Endothelial cell of umbilical vein (primary cell): Measurements from ENCODE around the gene NUDT8. TPM values are rescaled to one million over a fixed set of nuclear protein-coding genes. Genes with fewer than 3 reads are reported as not detected.

ENCODE experiments used
- BruUV-seq: library from RNA; stranded (reverse); fragments of 400-500 nt; replicated peaks from 2 replicates; lab custom pipeline; 2021; lab: Mats Ljungman, UMichigan
- CTCF ChIA-PET: fragments of 300-600, 350-600 bp; sonication (Branson Sonifier 250); formaldehyde crosslinking; loops from one replicate; lab custom pipeline; 2021; ENCODE audit warnings: antibody characterized with exemption, inconsistent platforms; lab: Charles Lee
- POLR2A ChIA-PET: fragments of 300-600, 350-600 bp; sonication (Branson Sonifier 250); formaldehyde crosslinking; loops from one replicate; lab custom pipeline; 2021; ENCODE audit warnings: antibody characterized with exemption, inconsistent platforms; lab: Charles Lee
- DNase-seq: peaks from one replicate; pipeline ENCODE4 v3.0.0-alpha.2; 2011; ENCODE audit warnings: low read depth, low spot score
- FAIRE-seq: peaks from 2 replicates; lab custom pipeline; 2011; peaks lifted over from hg19 to GRCh38; lab: Jason Lieb, UNC
- H2AFZ ChIP-seq: 2 replicates; pipeline ENCODE4 v1.6.0; 2012; ENCODE audit warnings: low read depth, low read length, control low read depth, inconsistent platforms
- H3K27ac ChIP-seq: 2 replicates; pipeline ENCODE4 v1.5.1; 2011; ENCODE audit warnings: low read depth, mild to moderate bottlenecking, control low read depth, low read length, moderate library complexity; ENCODE audit not compliant: insufficient read depth
- H3K27me3 ChIP-seq, 2 experiments: 2 replicates each; pipeline versions ENCODE4 v1.6.0 to v1.6.1; 2011; ENCODE audit warnings: low read length in 2 of 2, mixed read lengths in 1 of 2; ENCODE audit not compliant: control insufficient read depth in 2 of 2, insufficient read depth in 2 of 2
- H3K36me3 ChIP-seq, 2 experiments: 2 replicates in 1 of 2; 3 replicates in 1 of 2; pipeline ENCODE4 v1.5.1; 2011; ENCODE audit warnings: low read length in 2 of 2, mild to moderate bottlenecking in 1 of 2, moderate library complexity in 1 of 2; ENCODE audit not compliant: control insufficient read depth in 2 of 2, insufficient read depth in 2 of 2; ENCODE audit errors: extremely low read depth in 1 of 2
- H3K4me1 ChIP-seq: 3 replicates; pipeline ENCODE4 v1.5.1; 2011; ENCODE audit warnings: mild to moderate bottlenecking, low read length; ENCODE audit not compliant: control insufficient read depth, insufficient read depth; ENCODE audit errors: extremely low read depth
- H3K4me2 ChIP-seq: 2 replicates; pipeline ENCODE4 v1.6.1; 2011; ENCODE audit warnings: low read length, control low read depth, mixed read lengths; ENCODE audit not compliant: insufficient read depth
- H3K4me3 ChIP-seq, 3 experiments: fragments of 200-600 bp in 1 of 3; sonication (generic), shearing (Covaris generic) in 1 of 3; replicated peaks in 1 of 3; 2 replicates each; pipeline ENCODE4 v1.5.1; 2011 to 2016; ENCODE audit warnings: control low read depth in 3 of 3, low read length in 3 of 3, mild to moderate bottlenecking in 2 of 3, inconsistent platforms in 1 of 3, low read depth in 1 of 3, moderate library complexity in 1 of 3; ENCODE audit not compliant: insufficient read depth in 1 of 3
- H3K79me2 ChIP-seq: 2 replicates; pipeline ENCODE4 v1.6.0; 2012; ENCODE audit warnings: low read length, inconsistent platforms; ENCODE audit not compliant: control insufficient read depth, insufficient read depth
- H3K9ac ChIP-seq: replicated peaks from 2 replicates; pipeline ENCODE3; 2011; ENCODE audit warnings: low read length, control low read depth; ENCODE audit not compliant: insufficient read depth; ENCODE audit errors: extremely low read depth
- H3K9me1 ChIP-seq: replicated peaks from 3 replicates; pipeline ENCODE4 v1.6.0; 2011; ENCODE audit warnings: mild to moderate bottlenecking, low read length; ENCODE audit not compliant: control insufficient read depth, insufficient read depth; ENCODE audit errors: extremely low read depth
- H3K9me3 ChIP-seq: replicated peaks from 2 replicates; pipeline ENCODE4 v1.5.1; 2012; ENCODE audit warnings: low read length, inconsistent platforms; ENCODE audit not compliant: control insufficient read depth, insufficient read depth
- H4K20me1 ChIP-seq: replicated peaks from 2 replicates; pipeline ENCODE3; 2011; ENCODE audit warnings: mild to moderate bottlenecking, low read length; ENCODE audit not compliant: control insufficient read depth, insufficient read depth; ENCODE audit errors: extremely low read depth
- EZH2 ChIP-seq: IDR thresholded peaks from 2 replicates; pipeline ENCODE4 v1.6.1; 2012; ENCODE audit warnings: borderline replicate concordance, low read depth, mild to moderate bottlenecking, moderate library complexity, low read length, inconsistent platforms; ENCODE audit not compliant: severe bottlenecking
- FOS ChIP-seq: IDR thresholded peaks from 2 replicates; pipeline ENCODE4 v1.6.1; 2011; ENCODE audit warnings: mild to moderate bottlenecking, low read length, moderate library complexity, borderline replicate concordance; ENCODE audit not compliant: insufficient read depth
- GATA2 ChIP-seq: IDR thresholded peaks from 2 replicates; pipeline ENCODE4 v1.7.0; 2011; ENCODE audit warnings: low read depth, mild to moderate bottlenecking, moderate library complexity, mixed read lengths, low read length; ENCODE audit not compliant: insufficient read length, insufficient read depth
- JUN ChIP-seq: IDR thresholded peaks from 2 replicates; pipeline ENCODE4 v1.6.1; 2011; ENCODE audit warnings: borderline replicate concordance, low read depth; ENCODE audit not compliant: insufficient read length, insufficient read depth
- MAX ChIP-seq: IDR thresholded peaks from 2 replicates; pipeline ENCODE4 v1.6.1; 2011; ENCODE audit not compliant: insufficient read depth, insufficient read length
- MYC ChIP-seq: IDR thresholded peaks from one replicate; pipeline ENCODE4 v1.6.1; 2011; ENCODE audit warnings: mild to moderate bottlenecking, low read depth, low read length
- POLR2A ChIP-seq: IDR thresholded peaks from 2 replicates; pipeline ENCODE4 v1.6.1; 2012; ENCODE audit warnings: low read depth, mild to moderate bottlenecking, control low read depth, low read length
- POLR2AphosphoS5 ChIP-seq: IDR thresholded peaks from 2 replicates; pipeline ENCODE4 v1.6.1; 2012; ENCODE audit warnings: low read depth, mild to moderate bottlenecking, control low read depth, low read length, moderate library complexity; ENCODE audit not compliant: insufficient read depth
- dilution Hi-C: fragments of 300-500 bp; cut with MboI; formaldehyde crosslinking; loops from one replicate; pipeline ENCODE4 v1.15.0; 2019; ENCODE audit warnings: low sequenced_read_pairs; ENCODE audit not compliant: extremely low pct_ligation_motif_present
- intact Hi-C: fragments of 100-400 bp; cut with micrococcal nuclease; formaldehyde crosslinking; loops from one replicate; pipeline ENCODE4 v1.10.0; 2022
- polyA plus RNA-seq, 4 experiments: library from polyadenylated mRNA; depleted of rRNA in 3 of 4; stranded (reverse) in 3 of 4; unstranded in 1 of 4; fragments of >200 nt; gene quantifications; 2 replicates each; pipeline versions ENCODE4 v1.2.1 to v1.2.3, GENCODE V29; 2011 to 2012; ENCODE audit warnings: missing spikeins in 1 of 4
- total RNA-seq: library from RNA; stranded (reverse); gene quantifications from 2 replicates; pipeline ENCODE4 v1.2.3, GENCODE V29; 2021
- TF ChIP-seq, protein P1 (sequence below), 2 donors: IDR thresholded peaks; 1 replicate in 1 of 2; 2 replicates in 1 of 2; pipeline ENCODE4 v1.5.1; 2011; ENCODE audit warnings: low read length in 2 of 2, mild to moderate bottlenecking in 2 of 2, moderate library complexity in 2 of 2, control low read depth in 1 of 2, inconsistent platforms in 1 of 2, low read depth in 1 of 2; ENCODE audit not compliant: insufficient read depth in 1 of 2; ENCODE audit errors: extremely low read depth in 1 of 2

Gene NUDT8
- total and polyA plus RNA-seq, 2 donors (not counting 3 experiments of a cell fraction or from before 2014, with no cell fraction given) = 14.1 to 20.4 TPM

- H4K20me1 ChIP-seq = no peaks in the 10 kb centered on the region
- H3K4me1 ChIP-seq = no peaks in the 10 kb centered on the region
- CTCF ChIA-PET = interaction anchor here (1.9 to 2.1 kb wide), 2 partner anchors 14 to 18 kb away, joined by 4 to 9 read pairs; no protein-coding TSS in a partner anchor
- no peaks in the 10 kb centered on the region for H3K36me3 ChIP-seq
- H3K9me3 ChIP-seq = no peaks in the 10 kb centered on the region
- FAIRE-seq (no peak), DNase-seq (no peak)
- no peaks in the 10 kb centered on the region for H3K9me1 ChIP-seq
- dilution Hi-C loops = no loop called here
- no peak overlapping the region for H3K4me3 ChIP-seq
- H2AFZ ChIP-seq = no peak overlapping the region
- H3K27me3 ChIP-seq = peaks cover 0 to 3% of the 10 kb centered on the region in 2 experiments
- no peak overlapping the region for H3K27ac ChIP-seq
- H3K9ac ChIP-seq = no peak overlapping the region
- TF ChIP-seq, protein P1, sequence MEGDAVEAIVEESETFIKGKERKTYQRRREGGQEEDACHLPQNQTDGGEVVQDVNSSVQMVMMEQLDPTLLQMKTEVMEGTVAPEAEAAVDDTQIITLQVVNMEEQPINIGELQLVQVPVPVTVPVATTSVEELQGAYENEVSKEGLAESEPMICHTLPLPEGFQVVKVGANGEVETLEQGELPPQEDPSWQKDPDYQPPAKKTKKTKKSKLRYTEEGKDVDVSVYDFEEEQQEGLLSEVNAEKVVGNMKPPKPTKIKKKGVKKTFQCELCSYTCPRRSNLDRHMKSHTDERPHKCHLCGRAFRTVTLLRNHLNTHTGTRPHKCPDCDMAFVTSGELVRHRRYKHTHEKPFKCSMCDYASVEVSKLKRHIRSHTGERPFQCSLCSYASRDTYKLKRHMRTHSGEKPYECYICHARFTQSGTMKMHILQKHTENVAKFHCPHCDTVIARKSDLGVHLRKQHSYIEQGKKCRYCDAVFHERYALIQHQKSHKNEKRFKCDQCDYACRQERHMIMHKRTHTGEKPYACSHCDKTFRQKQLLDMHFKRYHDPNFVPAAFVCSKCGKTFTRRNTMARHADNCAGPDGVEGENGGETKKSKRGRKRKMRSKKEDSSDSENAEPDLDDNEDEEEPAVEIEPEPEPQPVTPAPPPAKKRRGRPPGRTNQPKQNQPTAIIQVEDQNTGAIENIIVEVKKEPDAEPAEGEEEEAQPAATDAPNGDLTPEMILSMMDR (IDR thresholded peaks at IDR 0.05; ENCODE audit: extremely low read depth in 1 of 2, insufficient read depth in 1 of 2, low read depth in 1 of 2, low read length in 2 of 2) = no peak
- TF ChIP-seq GATA2 (no peak), FOS (no peak), JUN (no peak), POLR2A (no peak), MYC (no peak), MAX (no peak), EZH2 (no peak), POLR2AphosphoS5 (no peak)
- POLR2A ChIA-PET = no interaction called here
- no TSS peak for BruUV-seq
- intact Hi-C loops = no loop called here
- no peaks in the 10 kb centered on the region for H3K79me2 ChIP-seq
- H3K4me2 ChIP-seq = no peak overlapping the region
These were observed 43.6 kb upstream of the NUDT8 start for GRCh38 chr11:67673358-67673757.
